Epithelial cell of prostate (primary cell): Measurements from ENCODE around the gene DOCK6.
"Not testable (repeated sequence)": the region's sequence is repeated elsewhere in the genome, so short reads cannot be mapped to it uniquely, and the experiment has no call there.

Experiments used
- DNase-seq: peaks from one replicate; pipeline ENCODE4 v3.0.0-alpha.2; 2011; ENCODE audit warnings: low read depth, low spot score
- H3K27ac ChIP-seq: fragments of 450-650 bp; 2 replicates; pipeline ENCODE4 v1.5.1; 2017; ENCODE audit warnings: mild to moderate bottlenecking

Gene DOCK6

GRCh38 chr19:11200015-11200574 lies 62.2 kb downstream of the DOCK6 start:
- DNase-seq, result no peak
- H3K27ac ChIP-seq, result no peak overlapping the region

- no peak for DNase-seq
- H3K27ac ChIP-seq, result no peak overlapping the region
Observed at GRCh38 chr19:11199517-11199916, 62.8 kb downstream of the DOCK6 start.

DNA sequence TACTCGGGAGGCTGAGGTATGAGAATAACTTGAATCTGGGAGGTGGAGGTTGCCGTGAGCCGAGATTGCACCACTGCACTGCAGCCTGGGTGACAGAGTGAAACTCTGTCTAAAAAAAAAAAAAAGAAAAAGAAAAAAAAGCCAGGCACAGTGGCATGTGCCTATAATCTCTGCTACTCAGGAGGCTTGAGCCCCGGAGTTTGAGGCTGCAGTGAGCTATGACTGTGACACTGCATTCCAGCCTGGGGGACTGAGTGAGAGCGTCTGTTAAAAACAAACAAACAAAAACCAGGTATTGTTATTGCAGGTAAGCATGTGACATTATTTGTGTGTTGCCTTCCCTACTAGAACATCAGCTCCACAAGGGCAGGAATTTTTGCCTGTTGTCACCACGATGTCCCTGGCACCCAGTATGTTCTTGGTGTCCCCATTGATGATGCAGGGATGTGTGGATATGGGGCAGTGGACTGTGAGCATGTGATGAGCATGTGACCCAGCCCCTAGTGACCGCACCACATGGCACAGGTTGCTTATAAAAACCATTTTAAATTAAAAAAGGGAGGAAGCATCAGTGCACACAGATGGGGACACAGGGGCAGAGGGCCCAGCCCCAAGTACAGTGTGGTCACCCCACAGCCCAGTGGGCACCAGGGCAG lies 63.4 kb downstream of the DOCK6 start:
- no peak for DNase-seq
- H3K27ac ChIP-seq, result no peak overlapping the region

GRCh38 chr19:11198175-11198534 lies 64.2 kb downstream of the DOCK6 start:
- no peak for DNase-seq
- H3K27ac ChIP-seq, result peak overlapping the region; percentile 56

- H3K27ac ChIP-seq, result peak within 1 kb of the TSS; percentile 56
- peak; percentile 3 for DNase-seq
Observed at GRCh38 chr19:11197291-11198174, 64.8 kb downstream of the DOCK6 start, which contains the start of gene KANK2. TSS of gene KANK2 (minus strand) at chr19:11197545. CDS start at chr19:11194511, 3,034 bp downstream.

GRCh38 chr19:11196406-11197287 lies 65.7 kb downstream of the DOCK6 start:
- no peak for DNase-seq
- no peak overlapping the region for H3K27ac ChIP-seq

- no peak for DNase-seq
- no peak overlapping the region for H3K27ac ChIP-seq
Observed at GRCh38 chr19:11195681-11196080, 66.6 kb downstream of the DOCK6 start.

DNA sequence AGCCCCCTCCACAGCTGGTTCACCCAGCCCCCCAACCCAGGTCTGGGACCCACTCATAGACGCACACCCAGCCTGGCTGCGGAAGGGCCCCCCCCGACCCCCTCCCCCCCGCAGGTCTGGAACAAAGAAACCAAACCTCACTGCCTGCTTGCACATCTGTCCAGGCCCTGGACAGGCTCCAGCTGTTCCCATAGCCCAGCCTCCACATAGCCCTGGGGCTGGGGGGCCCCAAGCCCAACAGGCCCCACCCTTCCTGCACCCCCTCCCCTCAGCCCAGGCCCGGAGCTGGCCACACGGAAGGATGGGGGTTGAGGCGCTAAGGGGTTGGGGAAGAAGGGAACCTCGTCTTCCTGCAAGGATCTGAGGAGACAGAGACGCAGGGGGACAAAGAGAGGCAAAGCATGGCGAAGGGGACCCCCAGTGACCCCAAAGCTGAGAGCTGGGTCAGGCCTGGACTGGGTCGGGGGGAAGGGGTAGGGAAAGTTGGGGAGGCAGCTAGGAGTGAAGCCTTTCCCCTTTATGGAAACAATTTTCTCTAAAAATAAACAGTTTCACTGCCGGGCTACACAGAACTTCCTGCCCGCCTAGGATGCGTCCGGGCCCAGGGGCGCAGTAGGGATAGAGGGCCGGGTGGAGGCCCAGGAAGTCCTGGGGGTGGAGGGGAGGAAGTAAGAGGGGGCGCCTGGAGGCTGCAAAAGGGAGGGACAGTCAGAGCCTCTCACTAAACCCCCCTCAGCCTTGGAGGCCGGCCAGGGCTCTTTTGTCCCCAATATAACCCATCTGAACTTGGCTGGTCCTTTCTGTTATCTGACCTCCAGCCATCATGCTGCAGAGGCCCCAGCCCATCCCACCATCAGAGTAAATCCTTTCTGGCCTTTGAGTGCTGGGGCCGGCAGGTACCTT lies 67.4 kb downstream of the DOCK6 start:
- no peak for DNase-seq
- no peak overlapping the region for H3K27ac ChIP-seq

DNA sequence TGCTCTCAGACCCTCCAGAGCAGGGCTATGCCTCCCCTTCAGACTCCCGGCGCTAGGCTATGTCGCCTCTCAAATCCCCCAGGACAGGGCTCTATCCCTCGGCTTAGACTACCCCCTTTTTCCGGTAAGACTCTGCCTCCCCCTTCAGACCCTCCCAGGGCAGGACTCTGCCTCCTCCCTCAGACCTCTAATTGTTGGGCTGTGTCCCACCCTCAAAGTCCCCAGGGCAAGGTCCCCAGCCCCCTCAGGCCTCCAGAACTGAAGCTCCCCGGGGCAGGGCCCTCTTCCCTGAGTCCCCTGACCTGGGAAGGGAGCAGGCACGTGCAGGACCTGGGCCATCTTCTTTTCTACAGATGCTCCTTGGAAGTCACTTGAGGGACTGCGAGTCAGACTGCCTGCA lies 68.2 kb downstream of the DOCK6 start:
- no peak overlapping the region for H3K27ac ChIP-seq
- DNase-seq, result no peak

DNA sequence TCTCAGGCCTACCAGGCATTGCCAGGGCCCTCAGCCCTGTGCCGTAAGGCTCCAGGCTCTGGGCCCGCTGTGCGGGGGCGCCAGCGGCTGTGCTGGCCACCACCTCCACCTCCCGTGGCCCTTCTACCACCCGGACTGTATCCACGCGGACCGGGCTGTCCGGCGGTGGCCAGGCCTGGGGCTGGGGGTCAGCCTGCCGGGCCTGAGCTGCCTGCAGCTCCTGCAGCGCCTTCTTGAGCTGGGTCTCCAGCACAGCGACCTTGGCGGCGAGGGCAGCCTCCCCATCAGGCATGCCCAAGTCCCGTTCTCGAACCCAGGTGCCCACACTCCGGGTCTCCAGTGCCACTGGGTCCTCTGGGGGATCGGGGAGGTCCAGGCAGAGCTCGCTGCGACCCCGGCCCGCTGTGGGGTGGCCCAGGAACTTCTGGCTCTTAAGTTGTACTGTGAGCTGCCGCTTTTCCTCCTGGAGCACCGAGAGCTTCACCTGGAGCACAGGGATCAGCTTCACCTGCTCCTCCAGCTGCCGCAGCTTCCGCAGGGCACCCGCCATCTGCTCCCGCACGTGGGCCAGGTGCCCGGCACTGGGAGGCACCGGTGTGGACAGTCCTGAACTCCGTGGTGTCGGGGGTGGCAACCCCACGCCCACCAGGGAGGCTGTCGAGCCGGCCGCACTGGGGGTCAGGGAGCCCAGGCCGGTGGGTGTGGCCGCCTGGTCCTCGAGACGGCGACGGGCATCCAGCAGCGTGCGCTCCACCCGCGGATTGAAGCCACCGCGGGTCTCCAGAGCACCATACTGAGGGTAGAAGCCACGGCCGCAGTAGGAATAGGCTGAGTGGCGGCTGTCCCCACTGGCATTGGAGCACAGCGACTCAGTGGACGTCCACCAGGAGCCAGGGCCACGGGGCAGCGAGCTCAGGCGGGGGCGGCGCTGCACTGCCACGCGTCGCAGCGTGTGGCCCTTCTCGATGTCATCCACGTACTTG lies 69.1 kb downstream of the DOCK6 start:
- DNase-seq, result no peak
- H3K27ac ChIP-seq, result no peak overlapping the region

- H3K27ac ChIP-seq, result no peak overlapping the region
- no peak for DNase-seq
Observed at GRCh38 chr19:11191934-11192333, 70.4 kb downstream of the DOCK6 start.

DNA sequence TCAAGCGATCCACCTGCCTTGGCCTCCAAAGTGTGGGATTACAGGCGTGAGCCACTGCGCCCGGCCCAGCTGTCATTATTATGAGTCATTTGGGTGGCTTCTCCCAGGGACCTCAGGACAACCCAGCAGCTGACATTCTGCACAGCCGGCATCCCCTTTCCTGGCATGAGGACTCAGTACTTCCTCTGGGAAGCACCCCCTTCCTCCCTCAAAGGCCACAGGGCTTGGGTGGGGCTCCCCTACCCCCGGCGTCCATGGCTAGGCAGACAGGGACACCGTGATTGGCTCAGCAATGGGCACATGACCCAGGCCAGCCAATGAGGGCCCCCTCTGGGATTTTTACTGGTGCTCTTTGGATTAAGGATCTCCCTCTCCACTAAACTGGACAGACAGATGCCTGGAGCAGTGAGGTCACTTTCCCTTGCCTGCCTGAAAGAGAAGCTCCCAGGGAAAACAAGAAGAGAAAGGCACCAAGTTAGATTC lies 71.0 kb downstream of the DOCK6 start:
- DNase-seq, result no peak
- H3K27ac ChIP-seq, result no peak overlapping the region

DNA sequence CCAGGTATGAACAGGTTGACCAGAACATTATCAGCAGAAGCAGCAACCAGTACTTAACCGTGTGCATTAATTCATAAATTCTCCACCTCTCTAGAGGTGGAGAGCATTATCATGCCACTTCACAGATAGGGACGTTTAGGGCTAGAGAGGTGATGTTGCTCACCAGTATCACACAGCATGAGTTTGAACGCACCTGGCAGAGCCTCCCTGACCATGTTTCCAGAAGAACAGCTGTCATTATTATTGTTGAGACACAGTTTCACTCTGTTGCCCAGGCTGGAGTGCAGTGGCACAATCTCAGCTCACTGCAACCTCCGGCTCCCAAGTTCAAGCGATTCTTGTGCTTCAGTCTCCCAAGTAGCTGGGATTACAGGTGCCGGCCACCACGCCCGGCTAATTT lies 71.8 kb downstream of the DOCK6 start:
- H3K27ac ChIP-seq, result no peak overlapping the region

GRCh38 chr19:11187441-11187840 lies 74.9 kb downstream of the DOCK6 start:
- DNase-seq, result no peak
- H3K27ac ChIP-seq, result no peak overlapping the region

More for the DNA sequence above, 71.8 kb downstream of the DOCK6 start:
- DNase-seq, result no peak

DNA sequence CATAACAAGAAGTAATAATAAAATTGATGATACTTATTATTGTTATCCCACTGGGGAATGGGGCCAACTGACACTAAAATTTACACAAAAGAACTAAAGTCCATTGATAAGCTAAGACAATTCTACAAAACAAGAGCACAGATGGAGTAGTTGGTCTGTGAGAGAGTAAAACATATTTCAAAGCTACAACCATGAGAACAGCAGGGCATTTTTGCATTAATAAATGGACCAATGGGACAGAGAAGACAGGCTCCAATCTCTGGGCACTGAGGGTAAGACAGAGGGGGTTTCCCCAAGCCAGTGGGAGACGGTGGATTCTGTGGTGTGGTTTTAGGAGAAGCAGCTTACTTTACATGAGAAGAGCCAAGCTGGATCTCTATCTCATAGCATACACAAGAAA lies 79.3 kb downstream of the DOCK6 start:
- no peak overlapping the region for H3K27ac ChIP-seq
- no peak for DNase-seq

DNA sequence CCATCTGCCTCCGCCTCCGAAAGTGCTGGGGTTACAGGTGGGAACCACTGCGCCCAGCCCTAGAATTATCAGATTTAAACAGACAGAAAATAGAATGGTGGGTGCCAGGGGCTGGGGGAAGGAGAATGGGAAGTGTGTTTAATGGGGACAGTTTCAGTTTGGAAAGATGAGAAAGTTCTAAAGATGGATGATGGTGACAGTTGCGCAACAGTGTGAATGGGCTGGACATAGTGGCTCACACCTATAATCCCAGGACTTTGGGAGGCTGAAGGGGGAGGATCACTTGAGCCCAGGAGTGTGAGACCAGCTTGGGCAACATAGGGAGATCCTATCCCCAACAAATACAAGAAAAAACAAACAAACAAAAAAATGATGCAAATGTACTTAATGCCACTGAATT lies 80.8 kb downstream of the DOCK6 start:
- no peak for DNase-seq
- no peak overlapping the region for H3K27ac ChIP-seq

- not testable (repeated sequence) for H3K27ac ChIP-seq
Observed at GRCh38 chr19:11180975-11181374, 81.3 kb downstream of the DOCK6 start.

DNA sequence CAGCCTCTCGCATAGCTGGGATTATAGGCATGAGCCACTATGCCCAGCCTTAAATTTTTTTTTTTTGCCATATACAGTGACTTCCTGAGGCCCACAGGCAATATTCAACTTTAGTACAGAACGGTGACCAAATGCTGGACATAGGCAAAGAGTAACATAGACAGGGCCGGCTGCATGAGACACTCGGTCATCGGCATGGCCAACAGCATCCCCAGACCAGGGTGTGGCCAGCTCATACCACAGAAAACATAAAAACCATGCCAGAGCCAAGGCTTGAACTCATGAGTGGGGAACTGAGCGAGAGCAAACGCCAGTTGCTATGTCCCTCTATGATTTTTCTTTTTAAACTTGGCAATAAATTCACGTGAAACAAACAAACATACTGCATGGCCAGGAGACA lies 82.0 kb downstream of the DOCK6 start:
- no peak for DNase-seq
- no peak overlapping the region for H3K27ac ChIP-seq

More at GRCh38 chr19:11180975-11181374, 81.3 kb downstream of the DOCK6 start:
- not testable (repeated sequence) for DNase-seq
